ENCODE data around the gene FNDC10.
"Not testable (repeated sequence)": the region's sequence is repeated elsewhere in the genome, so short reads cannot be mapped to it uniquely, and the experiment has no call there.

FNDC10 gene

GRCh38 chr1:1567891-1568291 is 32.0 kb downstream of the FNDC10 start:
- in situ Hi-C loops (cut with MboI; ENCODE audit: low sequenced_read_pairs) = no loop called here

- in situ Hi-C loops (cut with MboI; ENCODE audit: low sequenced_read_pairs) = no loop called here
Measured at GRCh38 chr1:1567152-1567875, 32.6 kb downstream of the FNDC10 start.

- in situ Hi-C loops (cut with MboI; ENCODE audit: low sequenced_read_pairs) = no loop called here
Measured at GRCh38 chr1:1565340-1565739, 34.6 kb downstream of the FNDC10 start.

GRCh38 chr1:1564268-1564667 is 35.7 kb downstream of the FNDC10 start:
- in situ Hi-C loops (cut with MboI; ENCODE audit: low sequenced_read_pairs) = no loop called here

GRCh38 chr1:1563688-1564087 is 36.2 kb downstream of the FNDC10 start:
- in situ Hi-C loops (cut with MboI; ENCODE audit: low sequenced_read_pairs) = no loop called here

- in situ Hi-C loops (cut with MboI; ENCODE audit: low sequenced_read_pairs) = no loop called here
Measured at GRCh38 chr1:1562556-1563195, 37.3 kb downstream of the FNDC10 start.

GRCh38 chr1:1561801-1562470 is 38.0 kb downstream of the FNDC10 start:
- in situ Hi-C loops (cut with MboI; ENCODE audit: low sequenced_read_pairs) = no loop called here

- in situ Hi-C loops (cut with MboI; ENCODE audit: low sequenced_read_pairs) = no loop called here
Measured at GRCh38 chr1:1560178-1560577, 39.8 kb downstream of the FNDC10 start.

GRCh38 chr1:1559066-1559465 is 40.9 kb downstream of the FNDC10 start:
- in situ Hi-C loops (cut with MboI; ENCODE audit: low sequenced_read_pairs) = no loop called here

GRCh38 chr1:1558591-1558990 is 41.3 kb downstream of the FNDC10 start:
- in situ Hi-C loops (cut with MboI; ENCODE audit: low sequenced_read_pairs) = no loop called here

GRCh38 chr1:1557688-1558087 is 42.2 kb downstream of the FNDC10 start:
- in situ Hi-C loops (cut with MboI; ENCODE audit: low sequenced_read_pairs) = not testable (repeated sequence)

- in situ Hi-C loops (cut with MboI; ENCODE audit: low sequenced_read_pairs) = not testable (repeated sequence)
Measured at GRCh38 chr1:1556961-1557360, 43.0 kb downstream of the FNDC10 start.

- in situ Hi-C loops (cut with MboI; ENCODE audit: low sequenced_read_pairs) = no loop called here
Measured at GRCh38 chr1:1556505-1556904, 43.4 kb downstream of the FNDC10 start.

- in situ Hi-C loops (cut with MboI; ENCODE audit: low sequenced_read_pairs) = no loop called here
Measured at GRCh38 chr1:1554926-1555915, 44.7 kb downstream of the FNDC10 start.

- in situ Hi-C loops (cut with MboI; ENCODE audit: low sequenced_read_pairs) = no loop called here
Measured at GRCh38 chr1:1554550-1554925, 45.4 kb downstream of the FNDC10 start.

GRCh38 chr1:1553821-1554494 is 46.0 kb downstream of the FNDC10 start:
- in situ Hi-C loops (cut with MboI; ENCODE audit: low sequenced_read_pairs) = no loop called here

GRCh38 chr1:1552263-1552639 is 47.7 kb downstream of the FNDC10 start:
- in situ Hi-C loops (cut with MboI; ENCODE audit: low sequenced_read_pairs) = no loop called here

- in situ Hi-C loops (cut with MboI; ENCODE audit: low sequenced_read_pairs) = no loop called here
Measured at GRCh38 chr1:1551524-1552262, 48.2 kb downstream of the FNDC10 start.

- in situ Hi-C loops (cut with MboI; ENCODE audit: low sequenced_read_pairs) = no loop called here
Measured at GRCh38 chr1:1550591-1551432, 49.1 kb downstream of the FNDC10 start.

Data from HL-60/S4 (cell line).